Pons (tissue), 1 donor: ENCODE results near the gene SLX4.
A peak's percentile ranks its signal among the peaks of the same experiment; 100 is the strongest.

Experiments used
- DNase-seq: peaks from one replicate; pipeline ENCODE4 v3.0.0-alpha.2; 2016; ENCODE audit warnings: low spot score

SLX4 gene

DNA sequence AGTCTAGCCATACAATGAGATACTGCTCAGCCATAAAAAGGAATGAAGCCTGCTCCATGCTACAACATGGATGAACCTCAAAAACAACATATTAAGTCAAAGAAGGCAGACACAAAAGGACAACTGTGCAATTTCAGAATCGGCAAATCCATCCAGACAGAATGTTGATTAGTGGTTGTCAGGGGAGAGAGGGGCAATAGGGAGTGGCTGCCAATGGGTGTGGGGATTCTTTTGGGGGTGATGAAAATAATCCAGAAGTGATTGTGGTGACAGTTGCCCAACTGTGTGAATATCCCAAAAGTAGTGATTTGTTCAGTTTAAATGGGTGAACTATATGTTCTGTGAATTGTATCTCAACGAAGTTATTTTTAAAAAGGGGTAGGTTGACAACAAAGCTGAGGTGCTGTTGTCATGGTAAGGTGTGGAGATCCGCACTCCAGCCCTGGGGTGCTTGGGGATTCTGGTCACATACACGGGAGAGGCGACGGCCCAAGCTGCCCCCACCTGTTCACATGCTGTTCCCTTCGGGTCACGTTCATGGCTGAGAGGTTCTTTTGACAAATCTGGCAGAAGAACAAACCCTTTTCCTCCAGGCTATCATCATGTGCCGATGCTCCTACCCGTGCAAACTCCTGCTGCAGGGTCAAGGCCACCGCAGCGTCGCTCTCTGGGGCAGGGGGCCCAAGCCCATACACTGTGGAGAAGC lies 9.6 kb downstream of the SLX4 start:
- no peak for DNase-seq

DNA sequence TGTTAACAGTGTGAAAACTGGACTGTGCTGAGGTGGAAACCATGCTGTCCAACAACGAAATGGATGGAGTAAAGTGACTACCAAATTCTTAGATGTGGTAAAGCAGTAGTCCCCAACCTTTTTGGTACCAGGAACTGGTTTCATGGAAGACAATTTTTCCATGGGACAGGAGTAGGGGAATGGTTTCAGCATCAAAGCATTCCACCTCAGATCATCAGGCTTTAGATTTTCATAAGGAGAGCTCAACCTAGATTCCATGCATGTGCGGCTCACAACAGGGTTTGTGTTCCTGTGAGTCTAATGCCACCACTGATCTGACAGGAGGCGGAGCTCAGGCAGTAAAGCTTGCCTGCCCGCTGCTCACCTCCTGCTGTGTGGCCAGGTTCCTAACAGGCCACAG lies 11.5 kb downstream of the SLX4 start:
- DNase-seq = no peak

DNA sequence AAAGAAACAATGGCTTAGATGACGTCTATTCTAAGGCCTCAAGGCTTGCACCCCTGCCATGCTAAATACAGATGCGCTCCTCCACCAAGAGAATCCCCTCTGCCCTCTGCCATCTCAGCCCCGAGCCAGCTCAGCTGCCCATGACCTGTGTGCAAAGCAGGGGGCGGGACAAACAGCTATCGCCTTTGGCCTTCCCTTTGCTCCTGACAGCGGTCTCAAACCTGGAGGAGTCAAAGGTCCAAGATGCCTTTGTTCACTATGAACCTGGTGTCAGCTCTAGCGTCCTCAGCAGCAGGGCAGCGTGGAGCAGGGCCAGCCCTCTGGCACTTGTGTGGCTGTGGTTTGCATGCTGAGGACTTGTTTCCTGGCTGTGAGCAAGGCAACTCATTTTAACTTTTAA lies 12.3 kb downstream of the SLX4 start:
- DNase-seq = no peak

DNA sequence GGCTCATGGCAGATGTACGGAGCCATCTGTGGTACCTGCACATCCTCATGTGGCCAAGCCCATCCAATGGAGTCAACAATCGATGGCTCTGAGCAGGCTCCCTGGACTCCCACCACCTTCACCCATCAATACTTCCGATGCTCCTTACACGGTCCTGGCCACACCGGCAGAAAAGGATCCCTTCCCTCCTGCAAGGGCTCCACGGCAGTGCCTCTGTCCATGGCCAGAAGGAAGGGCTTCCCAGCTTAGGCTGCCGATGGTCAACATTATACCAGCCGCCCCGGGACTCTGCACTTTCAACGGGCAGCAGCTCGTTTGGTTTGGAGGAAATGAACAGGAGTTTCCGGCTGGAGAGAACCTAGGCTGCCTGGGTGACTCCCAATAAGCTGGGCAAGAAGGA lies 13.2 kb downstream of the SLX4 start:
- no peak for DNase-seq

DNA sequence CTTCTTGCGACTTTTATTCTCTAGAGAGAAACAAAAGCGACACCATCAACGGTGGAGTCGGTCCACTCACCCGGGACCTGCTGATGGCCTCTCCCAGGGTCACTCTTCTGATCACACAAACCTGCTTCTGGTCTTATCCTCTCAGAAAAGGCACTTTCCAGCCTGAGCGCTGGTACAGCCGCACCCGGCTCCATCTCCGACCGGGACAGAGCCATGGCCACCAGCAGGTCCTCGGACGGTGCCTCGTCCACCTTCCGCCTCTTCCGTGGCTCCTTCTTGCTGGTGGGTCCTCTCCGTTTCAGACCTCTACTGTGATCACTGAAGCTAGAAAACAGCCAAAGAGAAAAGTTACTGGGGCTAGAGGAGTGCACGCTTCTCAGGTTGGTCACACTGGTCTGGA lies 13.7 kb downstream of the SLX4 start:
- no peak for DNase-seq

DNA sequence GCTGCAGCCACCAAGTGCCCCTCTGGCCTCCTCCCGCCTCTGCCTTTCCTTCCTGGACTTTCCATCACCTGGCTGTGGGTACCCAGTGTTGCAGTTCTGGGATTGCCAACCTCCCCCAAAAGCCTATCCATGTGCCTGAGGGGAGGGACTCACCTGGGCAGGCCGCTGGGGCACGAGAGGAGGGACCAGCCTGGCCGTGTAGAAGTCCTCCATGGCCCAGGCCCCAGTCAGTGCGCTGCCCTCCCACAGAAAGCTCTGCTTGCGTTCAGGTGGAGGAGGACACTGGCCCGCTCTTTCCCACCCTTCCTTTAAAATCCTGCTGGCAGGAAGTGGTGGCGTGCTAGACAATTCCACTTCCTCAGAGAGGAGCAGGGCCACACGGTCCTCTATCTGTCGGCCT lies 14.2 kb downstream of the SLX4 start:
- DNase-seq = no peak

DNA sequence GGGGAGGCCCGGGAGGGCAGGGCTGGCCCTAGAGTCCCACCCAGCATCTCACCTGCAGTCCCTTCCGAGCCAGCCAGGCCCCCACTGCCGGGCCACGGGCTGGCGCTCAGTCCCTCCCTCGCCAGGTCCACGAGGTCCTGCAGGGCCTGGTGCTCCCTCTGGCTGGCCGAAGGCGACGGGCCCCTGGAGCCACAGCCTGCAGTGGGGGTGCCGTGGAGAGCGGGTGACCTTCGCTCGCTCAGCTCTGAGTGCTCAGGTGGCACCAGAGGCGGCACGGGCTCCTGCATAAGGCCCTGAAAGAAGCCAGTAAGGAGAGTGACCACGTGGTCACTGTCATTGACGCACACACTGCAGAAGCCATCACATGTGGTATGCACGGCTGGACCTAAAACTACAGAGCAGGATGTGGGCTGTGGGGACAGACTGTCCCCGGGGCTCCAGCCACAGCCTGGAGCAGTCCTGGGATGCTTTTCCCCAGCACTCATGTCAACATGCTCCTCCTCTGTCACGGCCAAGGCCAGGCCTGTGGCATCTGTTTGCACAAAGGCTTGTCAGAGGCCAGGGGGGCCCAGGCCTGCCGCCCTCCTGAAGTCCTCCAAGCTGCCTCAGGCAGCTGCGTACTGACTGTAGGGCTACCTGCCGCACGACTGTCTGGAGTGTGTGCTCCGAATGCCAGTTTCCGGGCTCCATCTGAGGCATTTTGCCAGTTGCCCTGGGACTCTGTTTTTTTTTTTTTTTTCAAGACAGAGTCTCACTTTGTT lies 15.1 kb downstream of the SLX4 start:
- no peak for DNase-seq

DNA sequence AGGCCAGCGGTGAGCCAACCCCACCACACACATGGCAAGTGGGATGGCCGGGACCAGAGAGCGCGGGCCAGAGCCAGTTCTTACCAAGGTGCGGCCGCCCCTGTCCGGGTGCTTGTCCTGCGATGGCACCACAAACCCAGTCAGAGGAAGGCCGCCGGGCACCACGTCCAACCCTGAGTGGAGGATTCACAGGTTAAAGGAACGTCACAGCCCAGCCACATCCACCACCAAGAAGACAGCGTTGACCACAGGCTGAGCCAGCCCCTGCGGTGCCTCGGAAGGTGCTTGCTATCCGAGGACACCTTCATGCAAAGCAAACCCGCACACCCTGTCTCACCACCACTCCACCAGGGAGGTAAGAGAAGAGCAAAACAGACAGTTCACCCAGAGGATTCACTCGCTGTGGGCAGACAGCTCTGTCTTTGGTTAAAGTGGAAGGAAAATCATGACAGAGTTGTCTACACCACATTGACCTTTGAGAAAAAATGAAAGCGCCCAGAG lies 15.8 kb downstream of the SLX4 start:
- no peak for DNase-seq

DNA sequence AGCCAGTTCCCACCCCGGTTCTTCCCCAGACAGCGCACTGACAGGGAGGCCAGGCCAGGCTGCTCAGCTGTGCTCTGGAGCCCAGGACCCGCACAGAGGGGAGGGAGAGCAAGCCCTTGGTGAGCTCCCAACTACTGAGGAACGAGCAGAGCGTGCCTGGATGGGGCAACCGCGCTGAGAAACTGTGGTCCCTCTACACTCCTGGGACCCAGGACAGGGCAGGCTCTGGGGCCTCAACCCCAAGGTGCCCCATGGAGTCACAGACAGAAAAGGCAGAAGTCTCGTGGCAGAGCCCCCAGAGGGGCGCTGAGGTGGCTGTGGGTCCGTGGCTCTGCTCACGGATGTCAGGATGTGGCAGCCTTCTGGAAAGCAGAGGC lies 16.3 kb downstream of the SLX4 start:
- DNase-seq = no peak

DNA sequence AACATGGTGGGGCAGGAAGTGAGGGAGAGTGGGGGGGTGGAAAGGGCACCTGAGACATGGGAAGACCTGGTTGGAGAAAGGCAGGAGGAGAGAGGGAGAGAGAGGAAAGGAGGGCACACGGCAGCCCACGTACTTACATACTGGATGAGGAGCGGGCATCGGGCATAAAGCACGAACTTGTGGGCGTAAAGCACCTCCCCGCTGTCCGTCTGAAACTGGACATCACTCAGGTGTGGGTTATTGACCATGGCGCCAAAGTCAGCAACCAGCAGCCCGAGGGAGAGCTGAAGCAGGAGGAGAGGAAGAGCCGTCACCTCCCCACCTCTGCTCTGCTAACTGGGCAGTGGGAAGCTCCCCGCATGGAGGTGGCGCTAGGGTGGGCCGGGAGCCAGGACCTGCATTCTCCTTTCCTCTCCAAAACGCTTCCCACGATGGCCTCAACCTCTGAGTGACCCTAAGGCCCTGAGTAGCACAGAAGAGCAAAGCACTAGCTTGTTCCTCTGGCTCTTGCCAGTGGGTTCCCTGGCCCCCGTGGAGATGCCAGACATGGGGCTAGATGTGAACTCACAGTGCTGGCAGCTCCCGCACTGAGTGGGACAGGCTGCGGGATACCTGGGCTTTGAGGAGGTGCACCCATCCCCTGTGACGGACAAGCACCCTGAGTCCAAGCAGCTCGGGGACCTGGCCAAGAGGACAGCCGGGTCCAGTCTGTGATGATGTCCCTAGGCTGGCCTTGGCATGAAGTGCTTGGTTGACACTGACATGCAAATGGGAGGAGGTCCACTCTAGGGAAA lies 16.9 kb downstream of the SLX4 start:
- DNase-seq = no peak

DNA sequence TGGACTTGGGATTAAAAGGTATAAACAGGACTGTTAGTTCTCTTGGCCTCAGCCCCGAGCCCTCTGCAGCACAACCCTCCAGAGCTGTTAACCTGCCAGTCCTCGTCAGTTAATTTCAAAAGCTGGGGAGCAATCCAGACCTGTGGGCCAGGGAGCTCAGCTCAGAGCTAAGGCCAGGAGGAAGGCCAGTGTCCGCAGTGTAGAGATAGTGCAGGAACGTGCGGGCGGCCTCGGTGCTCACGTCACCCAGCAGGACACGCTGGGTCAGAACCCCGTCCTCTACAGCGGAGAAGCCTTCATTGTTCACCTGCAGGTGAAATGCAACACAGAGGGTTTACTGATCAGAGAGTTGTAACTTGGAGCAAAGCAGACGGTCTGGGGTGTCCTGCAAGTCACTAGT lies 18.8 kb downstream of the SLX4 start:
- DNase-seq = no peak

DNA sequence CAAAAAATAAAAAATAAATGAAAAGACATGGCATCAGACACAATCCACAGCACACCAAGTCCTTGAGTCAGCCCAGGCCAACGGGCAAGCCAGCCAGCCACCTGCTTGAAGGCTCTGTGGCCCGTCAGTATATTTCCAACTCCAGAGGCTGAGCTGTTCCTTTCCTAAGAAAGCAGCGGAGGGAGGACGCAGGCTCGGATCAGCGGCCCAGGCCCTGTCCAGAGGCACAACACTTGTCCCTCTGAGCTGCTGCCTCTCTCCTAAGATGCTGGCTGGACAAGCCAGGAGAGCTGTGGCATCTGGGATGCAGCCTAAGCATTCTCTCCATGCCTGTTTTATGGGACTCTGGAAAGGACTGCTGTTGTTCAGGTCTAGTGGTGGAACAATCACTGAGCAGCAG lies 19.4 kb downstream of the SLX4 start:
- DNase-seq = no peak

DNA sequence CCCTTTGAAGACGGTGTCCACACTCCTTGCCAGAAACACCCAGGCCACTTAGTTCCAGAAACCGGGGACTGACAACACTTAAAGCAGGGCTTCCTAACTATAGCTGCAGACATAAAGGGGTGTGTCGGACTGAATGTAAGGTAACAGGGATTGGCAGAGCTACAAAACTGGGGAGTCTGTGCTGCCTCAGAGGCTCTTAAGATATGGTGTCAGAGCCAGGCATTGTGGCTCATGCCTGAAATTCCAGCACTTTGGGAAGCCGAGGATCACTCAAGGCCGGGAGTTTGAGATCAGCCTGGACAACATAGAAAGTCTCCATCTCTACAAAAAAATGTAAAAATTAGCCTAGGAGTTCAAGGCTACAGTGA lies 20.0 kb downstream of the SLX4 start:
- DNase-seq = no peak

DNA sequence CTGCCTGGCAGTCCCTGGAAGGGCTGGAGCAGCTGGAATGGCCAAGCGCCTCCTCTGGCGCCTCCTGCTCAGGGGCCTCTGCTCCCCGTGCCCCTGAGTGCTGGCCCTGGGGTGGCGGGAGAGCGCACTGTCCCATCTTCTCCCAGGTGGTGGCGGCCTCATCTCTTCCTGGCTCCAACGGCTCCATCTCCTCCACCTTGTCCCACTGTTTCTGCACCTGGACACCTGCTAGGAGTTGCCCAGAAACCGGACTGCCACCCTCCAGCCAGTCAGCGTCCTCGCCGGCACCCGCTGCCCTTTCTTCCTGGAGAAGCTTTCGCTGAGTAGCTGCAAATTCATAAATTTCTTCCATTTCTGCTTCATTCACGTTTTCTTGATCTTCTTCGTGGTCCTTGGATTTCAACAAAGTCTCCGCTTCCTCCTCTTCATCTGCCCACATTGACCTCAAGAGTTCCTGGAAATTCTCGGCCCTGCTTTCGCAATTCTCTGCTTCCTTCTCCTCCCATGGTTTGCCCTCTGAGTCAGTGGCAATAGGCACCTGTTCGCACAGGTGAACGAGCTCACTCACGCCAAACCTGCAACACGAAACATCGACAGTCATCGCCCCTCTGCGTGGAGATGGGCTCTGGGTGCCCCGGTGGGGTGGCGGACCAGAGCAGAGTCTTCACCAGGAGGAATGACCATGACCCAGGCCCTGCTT lies 20.5 kb downstream of the SLX4 start:
- peak; percentile 14 for DNase-seq

DNA sequence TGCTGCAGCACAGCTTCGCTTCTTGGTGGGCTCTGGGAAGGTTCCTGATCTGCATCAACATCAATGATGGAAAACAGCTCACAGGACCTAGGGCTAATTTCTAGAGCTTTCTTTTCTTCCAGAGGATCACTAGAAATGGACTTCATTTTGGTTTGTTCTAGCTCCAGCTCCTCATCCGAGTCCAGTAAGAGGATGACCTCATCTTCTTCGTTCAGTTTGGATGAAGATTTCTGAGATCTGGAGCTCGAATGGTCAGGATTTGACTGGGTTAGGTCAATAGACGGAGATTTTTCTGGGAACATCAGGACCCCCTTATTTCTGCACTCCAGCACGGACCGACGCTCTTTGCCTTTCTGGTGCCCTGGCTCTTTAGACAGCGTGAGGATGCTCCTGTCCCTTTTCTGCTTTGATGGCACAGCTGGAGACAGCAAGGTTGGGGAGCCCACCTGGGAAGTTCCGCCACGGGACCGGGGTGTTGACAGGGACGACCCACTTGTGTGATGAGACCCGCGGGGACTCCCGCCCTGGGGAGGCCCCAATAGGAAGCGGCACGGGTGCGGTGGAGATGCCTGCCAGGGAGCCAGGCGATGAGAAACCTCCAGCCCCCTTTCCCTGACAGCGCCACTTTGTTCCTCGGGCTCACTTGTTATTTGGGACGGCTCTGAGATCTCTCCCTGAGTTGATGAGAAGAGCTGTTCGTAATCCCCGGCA lies 21.3 kb downstream of the SLX4 start:
- DNase-seq = no peak

DNA sequence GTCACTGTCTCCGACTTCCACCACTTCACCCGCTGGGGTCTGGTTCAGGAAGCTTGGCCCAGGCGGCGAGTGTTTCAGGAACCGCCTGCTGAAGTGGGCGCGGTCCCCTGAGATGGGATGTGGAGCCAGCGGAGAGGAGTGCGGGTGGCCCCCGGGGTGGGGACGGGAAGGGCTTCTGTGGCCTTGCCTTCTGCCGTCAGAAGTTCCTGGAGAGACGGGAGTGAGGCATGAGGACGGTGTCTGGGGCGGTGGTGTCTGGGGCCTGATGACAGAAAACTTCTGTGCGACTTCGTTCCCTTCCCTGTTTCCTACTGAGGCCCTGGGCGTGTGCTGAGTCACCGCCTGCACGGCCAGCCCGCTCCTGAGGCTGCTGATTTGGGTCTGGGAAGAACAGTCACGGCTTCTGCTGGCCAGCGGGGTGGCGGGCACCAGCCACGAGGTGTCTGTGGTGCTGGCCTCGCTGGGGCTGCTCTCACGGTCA lies 21.9 kb downstream of the SLX4 start:
- DNase-seq = no peak

DNA sequence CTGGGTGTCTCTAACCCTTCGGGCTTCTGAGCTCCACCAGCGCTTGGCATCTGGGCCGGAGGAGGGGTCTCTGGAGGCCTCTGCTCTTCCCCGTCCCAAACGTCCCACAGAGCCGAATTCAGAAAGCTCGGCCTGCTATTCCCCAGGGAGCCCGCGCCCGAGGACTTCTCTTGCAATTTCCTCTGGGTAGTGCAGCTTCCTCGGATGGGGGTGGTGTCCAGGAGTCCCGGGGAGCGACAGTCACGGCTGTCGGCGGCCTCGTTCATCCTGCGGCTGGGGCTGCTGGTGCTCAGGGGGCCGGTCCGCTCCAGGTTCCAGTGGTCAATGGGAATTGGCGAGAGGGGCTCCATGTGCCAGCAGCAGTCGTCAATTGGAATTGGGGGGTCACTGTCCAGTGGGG lies 22.4 kb downstream of the SLX4 start:
- DNase-seq = no peak

DNA sequence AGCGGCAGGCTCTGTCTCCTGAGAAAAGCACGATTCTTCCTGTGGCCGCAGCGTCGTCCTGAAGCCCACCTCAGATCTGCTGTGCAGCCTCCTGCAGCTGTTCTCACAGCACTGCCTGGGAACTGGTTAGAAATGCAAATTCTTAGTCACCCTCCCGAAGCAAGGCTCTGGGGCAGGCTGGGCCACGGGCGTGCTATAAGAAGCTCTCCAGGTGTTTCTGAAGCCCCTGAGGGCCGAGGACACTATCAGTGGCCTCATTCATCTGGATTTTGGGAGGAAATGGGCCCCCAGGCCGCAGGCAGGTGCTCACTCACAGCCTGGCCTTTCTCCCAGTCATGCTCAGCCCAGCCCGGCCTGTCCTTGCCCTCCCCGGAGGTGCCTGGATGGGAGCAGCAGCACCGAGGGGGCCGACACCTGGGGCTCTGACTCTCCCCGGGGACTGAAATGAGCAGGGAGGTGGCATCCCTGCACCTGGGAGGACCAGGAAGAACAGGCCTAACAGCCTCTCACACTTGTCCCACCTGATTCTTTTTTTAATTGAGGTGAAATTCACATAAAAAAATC lies 23.8 kb downstream of the SLX4 start:
- no peak for DNase-seq

DNA sequence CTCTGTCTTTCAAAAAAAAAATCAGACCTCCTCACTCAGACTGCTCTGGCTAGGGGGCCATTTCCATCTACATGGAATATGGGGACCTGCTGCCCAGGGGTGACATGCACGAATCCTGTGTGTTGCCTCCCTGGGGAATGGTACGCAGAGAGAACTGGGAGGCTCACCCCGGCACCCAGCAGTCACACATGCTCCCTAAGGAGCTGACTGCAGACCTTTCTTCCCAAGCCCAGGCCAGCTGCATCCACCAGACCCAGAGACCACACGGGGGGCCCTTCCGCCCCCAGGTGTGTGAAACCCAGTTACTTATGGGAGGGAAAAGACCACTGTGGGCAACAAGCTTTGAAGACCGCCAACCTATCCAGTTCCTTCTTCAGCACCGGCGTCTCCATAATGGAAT lies 27.0 kb downstream of the SLX4 start:
- no peak for DNase-seq

DNA sequence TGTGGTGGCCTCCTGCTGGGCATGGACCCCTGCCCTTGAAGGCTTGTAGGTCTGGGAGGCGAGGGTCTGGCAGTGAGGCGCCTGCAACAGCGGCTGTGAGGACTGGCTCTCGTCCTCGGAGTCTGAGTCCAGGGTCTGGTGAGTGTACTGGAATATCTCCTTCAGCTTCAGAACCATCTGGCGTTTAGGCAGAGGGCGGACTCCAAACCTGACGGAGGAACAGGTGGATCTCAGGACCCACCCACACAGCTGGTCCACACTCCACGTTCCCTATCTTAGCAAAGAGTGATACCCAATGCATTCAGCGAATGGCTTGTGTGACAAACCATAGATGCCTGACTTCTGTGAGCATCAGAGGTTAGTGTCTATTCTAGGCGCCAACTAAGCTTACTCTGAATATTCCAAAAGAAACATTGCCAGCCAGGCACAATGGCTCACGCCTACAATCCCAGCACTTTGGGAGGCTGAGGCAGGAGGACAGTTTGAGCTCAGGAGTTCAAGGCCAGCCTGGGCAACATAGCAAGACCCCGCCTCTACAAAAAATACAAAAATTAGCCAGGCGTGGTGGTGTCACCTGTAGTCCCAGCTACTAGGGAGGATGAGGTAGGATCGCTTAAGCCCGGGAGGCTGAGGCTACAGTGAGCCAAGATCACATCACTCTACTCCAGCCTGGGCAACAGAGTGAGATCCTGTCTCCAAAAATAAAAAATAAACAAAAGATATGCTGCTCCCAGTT lies 27.9 kb downstream of the SLX4 start:
- DNase-seq = no peak
